SKM-1 (cell line): ENCODE data around the gene BCL2L13.
"Not testable (repeated sequence)": the region's sequence is repeated elsewhere in the genome, so short reads cannot be mapped to it uniquely, and the experiment has no call there.

Experiments
- DNase-seq: peaks from one replicate; lab custom pipeline; 2025; ENCODE audit not compliant: unreplicated experiment; lab: John Stamatoyannopoulos, UW

Gene BCL2L13

DNA sequence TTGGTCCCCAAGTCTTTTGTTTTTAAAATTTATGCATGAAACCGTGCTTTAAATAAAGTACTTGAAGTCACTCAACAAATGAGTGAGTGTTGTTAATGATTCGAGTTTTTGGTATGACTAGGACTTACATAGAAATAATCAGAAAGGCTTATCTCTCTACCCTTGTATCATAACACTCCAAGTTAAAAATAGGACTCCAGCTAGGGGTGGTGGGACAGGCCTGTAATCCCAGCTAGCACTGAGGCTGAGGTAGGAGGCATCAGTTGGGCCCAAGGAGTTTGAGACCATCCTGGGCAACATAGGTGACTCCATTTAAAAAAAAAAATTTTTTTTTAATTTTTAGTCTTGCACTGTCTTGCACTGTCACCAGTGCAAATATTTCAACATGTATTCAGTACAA is 55.6 kb downstream of the BCL2L13 start:
- no peak for DNase-seq

DNA sequence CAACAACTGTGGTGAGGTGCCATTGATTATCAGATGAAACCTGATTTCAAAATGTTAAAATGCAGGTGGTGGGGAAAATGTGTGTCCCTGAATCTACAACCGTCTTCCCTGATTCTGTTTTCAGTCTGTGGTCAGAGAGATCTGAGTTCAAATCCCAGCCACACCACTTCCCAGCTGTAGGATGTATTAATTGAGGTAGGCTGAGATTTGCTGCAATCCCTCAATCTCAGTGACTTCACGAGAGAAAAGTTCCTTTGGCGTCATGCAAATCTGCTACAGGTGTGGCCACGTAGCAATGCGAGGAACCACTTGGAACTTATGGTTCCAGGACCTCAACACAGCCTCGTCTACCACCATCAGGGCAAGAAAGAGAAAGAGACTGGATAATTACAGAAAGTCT is 56.2 kb downstream of the BCL2L13 start:
- no peak for DNase-seq

DNA sequence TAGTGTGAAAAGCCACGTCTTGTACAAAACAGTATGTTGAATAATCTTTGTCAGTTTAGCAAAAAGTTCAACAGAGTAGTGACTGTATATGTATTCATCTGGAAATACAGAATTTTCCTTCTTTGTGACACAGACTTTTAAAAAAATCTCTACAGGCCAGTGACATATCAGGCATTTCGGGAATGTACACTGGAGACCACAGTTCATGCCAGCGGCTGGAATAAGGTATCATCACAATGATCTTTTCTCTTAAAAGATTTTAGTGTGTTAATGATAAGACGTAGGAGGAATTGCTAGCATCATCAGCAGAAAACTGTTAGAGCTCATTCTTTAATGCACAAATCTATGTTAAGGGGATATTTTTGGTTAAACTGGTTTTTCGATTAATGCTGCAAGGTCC is 57.4 kb downstream of the BCL2L13 start:
- DNase-seq, result no peak

DNA sequence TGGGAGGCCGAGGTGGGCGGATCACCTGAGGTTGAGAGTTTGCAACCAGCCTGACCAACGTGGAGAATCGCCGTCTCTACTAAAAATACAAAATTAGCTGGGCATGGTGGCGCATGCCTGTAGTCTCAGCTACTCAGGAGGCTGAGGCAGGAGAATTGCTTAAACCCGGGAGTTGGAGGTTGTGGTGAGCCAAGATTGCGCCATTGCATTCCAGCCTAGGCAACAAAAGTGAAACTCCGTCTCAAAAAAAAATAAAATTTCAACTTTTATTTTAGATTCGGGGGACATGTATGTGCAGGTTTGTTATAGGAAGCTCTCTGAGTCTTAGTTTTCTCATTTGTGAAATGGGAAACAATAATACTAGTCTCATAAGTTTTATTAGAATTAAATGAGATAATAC is 58.6 kb downstream of the BCL2L13 start:
- DNase-seq, result not testable (repeated sequence)

DNA sequence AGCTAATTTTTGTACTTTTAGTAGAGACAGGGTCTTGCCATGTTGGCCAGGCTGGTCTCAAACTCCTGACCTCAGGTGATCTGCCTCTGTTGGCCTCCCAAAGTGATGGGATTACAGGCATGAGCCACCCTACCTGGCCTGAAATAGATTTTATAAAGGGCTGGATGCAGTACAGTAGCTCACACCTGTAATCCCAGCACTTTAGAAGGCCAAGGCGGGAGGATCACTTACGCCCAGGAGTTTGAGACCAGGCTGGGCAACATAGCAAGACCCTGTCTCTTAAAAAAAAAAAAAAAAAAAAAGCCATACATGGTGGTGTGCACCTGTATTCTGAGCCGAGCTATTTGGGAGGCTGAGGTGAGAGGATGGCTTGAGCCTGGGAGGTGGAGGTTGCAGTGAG is 59.7 kb downstream of the BCL2L13 start:
- DNase-seq, result not testable (repeated sequence)

DNA sequence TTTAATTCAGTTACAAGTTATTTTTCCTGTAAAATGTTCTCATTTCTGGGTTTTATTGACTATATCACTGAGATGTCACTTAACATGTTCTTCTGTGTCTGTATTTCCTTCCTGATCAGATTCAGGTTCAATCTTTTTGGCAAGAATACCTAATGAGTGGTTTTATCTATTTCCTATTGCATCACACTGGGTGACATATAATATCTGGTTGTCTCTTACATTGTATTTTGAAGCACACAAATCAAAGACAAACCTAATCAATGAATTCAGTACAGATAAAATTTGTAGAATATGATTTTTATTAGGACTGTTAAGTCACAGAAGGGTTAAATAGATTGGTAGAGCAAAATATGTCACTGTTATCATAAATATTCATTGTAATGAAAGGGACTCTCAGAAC is 60.4 kb downstream of the BCL2L13 start:
- no peak for DNase-seq

DNA sequence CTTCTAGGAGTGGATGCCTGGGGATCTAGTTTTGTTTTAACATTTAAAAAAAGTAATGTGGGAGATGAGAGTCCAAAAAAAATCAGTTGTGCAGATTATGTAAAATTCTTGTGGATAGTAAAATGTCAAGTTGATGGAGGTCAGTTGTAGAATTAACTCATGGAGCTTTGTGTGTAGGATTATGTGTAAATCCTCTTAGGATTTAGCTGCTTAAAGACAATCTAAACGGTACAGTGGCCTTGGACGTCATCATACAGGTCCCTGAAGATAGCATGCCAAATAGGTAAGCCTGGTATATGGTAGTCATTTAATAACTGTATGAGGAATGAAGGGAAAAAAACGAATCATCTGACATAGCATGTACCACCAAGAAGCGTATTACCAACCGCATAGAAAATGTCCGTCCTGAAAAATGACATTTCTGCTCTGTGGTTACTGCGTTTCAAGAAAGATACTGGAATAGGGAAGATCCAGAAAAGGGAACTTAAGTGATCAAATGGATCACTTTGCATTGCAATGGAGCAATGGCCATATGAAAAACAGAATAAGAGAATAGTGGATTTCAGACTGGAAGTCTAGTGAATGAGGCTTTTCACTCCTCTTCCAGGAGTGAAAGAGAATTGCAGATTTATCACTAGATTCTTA is 61.3 kb downstream of the BCL2L13 start:
- DNase-seq, result no peak

DNA sequence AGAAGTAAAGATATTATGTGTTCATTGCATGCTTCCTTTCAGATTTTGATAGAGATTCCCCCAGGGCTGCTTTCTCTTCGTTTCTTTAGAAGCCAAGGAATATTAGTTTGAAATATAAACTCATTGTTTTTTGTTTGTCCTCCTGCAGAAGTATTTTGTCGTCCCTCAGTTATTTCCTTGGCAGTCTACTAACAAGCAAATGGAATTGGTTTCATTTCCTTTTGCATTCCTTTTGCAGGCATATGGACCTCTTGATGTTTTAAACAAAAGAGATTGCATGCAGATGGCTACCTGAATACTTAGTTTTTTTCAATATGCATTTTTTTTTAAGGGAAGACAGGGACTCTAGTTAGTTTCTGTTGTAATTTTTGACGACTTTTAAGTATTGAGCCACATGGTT is 62.2 kb downstream of the BCL2L13 start:
- DNase-seq, result no peak

DNA sequence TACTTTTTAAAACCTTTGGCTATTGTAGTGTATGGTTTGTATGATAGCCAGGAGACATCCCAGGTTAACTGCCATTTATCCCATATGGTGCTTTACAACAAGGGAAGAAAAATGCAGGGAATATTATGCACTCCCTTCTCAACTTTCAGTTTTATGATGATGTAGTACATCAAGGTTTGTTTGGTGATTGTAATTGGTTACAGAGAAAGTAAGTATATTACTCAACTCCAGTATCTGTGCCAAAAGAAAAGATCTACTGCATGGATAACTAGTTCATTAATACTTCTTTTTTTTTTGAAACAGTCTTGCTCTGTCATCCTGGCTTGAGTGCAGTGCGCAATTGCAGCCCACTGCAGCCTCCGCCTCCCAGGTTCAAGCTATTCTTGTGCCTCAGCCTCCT is 65.3 kb downstream of the BCL2L13 start:
- no peak for DNase-seq

DNA sequence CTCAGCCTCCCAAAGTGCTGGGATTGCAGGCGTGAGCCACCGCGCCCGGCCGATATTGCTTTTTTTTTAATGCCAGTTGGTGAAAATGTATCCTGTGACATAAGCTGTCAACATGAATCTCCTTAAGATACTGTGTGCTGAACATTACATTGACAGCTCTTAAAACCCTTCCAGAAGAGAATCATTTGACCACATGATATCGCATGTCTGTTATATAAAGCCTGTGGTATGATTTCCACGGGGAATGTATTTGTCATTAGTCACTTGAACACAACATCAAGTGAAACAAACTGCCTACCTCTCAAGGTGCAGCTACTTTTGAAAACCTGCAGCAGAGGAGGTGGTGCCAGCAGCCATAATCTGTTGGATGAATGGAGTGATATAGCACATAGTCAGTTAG is 67.0 kb downstream of the BCL2L13 start:
- DNase-seq, result no peak

DNA sequence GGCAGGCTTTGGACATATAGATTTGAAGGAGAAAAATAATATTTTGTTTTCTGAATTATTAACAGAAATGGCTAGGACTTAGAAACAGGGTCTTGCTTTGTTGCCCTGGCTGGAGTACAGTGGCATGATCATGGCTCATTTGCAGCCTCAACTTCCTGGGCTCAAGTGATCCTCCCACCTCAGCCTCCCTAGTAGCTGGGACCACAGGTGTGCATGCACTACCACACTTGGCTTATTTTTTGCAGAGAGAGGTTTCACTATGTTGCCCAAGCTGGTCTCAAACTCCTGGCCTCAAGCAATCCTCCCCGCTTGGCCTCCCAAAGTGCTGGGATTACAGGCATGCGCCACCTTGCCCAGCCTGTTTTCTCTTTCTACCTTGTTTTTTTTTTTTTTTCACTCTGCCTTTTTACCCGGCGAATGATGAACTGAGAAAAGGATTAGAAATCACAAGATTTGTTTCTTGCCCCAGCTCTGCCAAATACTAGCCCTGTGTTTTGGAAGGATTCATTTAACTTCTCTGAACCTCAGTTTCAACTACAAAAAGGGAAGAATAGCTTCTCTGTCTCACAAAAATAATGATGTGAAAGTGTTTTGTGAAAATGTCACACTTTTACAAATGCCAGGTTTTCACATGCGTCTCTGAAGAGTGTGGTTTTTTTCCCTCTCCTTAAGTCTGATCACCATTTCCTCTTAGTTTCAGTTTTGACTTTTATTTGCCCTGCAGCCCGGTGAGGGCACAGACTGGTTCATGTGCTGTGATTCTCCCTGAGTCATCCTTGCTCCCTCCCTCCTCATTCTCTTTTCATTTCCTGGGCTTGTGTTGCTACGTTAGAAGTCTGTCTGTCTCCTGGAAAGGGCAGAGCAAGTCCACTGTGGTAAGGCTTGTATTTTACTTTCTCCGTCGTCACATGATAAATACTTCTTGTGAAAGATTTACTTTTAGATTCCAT is 67.7 kb downstream of the BCL2L13 start:
- DNase-seq, result peak; percentile 42

DNA sequence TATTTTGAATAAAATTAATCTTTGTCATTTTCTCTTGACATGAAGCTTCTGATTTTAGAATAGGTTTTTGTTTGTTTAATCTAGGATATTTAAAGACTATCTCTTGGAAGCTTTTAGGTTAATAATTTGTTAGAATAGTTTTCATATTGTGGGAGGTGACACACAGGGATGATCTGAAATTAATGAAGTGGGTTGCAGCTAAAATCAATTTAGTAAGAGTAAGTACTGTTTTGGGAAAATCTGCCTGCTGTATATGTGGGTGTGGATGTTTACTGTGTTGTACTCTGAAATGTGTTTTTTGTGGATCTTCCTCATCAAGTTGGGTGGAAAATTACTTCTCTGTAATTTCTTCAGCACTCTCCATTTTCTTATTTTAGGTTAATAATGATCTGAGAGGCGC is 68.4 kb downstream of the BCL2L13 start:
- DNase-seq, result no peak

DNA sequence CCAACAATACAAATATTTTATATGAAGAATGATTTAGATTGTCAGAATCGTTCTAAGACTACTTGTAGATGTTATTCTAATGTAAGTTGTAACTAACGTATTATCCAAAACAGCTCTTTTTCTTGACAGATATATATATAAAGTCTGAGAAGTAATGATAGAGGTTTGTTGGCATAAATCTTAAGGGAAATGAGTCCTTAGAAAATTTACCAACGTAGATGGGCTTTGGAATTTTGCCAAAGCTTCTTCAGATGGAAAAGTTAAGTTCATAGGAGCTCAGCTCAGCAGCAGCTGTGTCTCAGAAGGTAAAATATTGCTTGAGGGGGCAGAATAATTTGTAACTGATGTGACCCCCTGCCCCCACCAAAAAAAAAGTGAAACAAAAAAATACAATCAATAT is 69.0 kb downstream of the BCL2L13 start:
- DNase-seq, result no peak

DNA sequence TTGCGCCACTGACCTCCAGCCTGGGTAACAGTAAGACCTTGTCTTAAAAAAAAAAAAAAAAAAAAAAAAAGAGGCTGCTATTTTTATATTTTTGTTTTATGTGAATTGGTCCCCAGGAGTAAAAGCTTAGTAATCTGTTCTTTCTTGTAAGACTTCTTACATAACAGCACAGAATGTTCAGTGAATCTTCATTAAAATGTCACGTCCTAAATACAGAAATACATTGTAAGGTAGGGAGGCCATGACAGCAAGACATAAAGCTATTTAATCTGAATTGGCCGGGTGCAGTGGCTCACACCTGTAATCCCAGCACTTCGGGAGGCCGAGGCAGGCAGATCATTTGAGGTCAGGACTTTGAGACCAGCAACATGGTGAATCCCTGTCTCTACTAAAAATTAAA is 71.5 kb downstream of the BCL2L13 start:
- no peak for DNase-seq

DNA sequence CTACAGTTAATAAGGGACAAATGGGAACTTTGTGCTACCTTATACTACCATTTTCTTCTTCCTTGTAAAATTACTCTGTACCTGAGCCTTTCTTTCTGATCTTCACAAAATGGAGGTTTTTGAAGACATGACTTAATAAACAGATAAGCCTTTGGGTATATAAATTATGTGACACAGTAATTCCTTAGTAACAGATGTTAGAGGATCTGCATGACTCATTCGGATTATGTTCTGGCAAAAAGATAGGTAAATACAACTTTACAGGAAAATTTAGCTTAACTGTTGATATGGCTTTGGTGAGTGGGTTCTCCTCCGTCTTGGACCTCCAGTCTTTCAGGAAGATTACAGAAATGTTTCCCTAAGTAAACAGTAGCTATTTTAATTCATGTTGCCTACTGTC is 73.9 kb downstream of the BCL2L13 start:
- no peak for DNase-seq

DNA sequence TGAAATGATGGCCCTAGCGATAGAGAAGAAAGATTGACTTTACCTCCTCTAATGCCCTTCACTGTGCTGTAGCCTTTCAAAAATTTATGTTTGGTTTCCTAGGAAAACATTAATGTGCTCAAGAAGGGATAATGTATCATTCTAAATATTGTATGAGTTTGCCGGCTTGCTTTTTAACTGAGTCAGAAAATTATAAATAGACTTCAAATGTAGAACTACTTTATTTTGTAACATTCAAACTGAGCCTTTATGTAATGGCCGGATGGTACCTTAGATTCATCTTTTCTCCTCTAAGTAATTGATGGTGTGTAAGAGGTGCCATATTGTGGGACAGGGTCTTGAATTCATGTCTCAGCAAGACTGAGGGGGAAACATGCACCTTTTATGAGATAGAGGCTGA is 78.0 kb downstream of the BCL2L13 start:
- no peak for DNase-seq

DNA sequence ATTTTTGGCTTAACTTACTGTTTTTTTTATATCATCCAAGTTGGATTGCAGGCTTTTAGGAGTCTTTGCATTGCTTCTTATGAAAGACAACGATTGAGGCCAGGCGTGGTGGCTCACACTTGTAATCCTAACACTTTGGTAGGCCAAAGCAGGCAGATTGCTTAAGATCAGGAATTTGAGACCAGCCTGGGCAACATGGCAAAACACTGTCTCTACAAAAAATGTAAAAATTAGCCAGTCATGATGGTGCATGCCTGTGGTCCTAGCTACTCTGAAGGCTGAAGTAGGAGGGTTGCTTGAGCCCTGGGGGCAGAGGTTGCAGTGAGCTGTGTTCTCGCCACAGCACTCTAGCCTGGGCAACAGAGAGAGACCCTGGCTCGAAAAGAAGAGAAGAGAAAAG is 79.2 kb downstream of the BCL2L13 start:
- no peak for DNase-seq

DNA sequence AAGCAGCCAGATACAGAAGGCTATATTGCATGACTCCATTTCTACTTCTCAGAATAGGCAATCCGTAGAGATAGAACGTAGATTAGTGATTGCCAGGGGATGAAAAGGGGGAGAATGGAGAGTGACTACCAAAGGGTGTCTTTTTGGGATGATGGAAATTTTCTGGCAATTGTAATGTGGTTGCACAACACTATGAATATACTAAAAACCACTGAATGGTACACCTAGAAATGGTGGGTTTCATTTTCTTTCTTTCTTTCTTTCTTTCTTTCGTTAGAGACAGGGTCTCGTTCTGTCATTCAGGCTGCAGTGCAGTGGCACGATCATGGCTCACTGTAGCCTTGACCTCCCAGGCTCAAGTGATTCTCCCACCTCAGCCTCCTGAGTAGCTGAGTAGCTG is 81.4 kb downstream of the BCL2L13 start:
- DNase-seq, result no peak

DNA sequence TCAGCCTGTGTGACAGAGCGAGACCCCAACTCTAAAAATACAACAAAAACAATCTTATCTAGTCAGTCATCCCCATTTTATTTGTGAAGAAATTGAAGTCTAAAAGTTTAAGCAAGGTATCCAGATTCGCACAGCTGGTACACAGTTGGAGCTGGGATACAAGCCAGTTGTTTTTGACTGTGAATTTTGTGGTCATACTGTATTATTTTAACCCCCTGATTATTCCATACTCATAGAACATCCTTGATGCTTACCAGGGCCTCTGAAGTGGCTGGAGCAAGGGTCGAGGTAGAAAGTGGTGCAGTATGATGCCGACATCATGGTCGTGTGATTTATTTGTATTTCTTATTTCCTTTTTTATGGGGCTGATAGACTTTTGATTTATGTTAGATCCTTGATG is 85.7 kb downstream of the BCL2L13 start:
- DNase-seq, result no peak

DNA sequence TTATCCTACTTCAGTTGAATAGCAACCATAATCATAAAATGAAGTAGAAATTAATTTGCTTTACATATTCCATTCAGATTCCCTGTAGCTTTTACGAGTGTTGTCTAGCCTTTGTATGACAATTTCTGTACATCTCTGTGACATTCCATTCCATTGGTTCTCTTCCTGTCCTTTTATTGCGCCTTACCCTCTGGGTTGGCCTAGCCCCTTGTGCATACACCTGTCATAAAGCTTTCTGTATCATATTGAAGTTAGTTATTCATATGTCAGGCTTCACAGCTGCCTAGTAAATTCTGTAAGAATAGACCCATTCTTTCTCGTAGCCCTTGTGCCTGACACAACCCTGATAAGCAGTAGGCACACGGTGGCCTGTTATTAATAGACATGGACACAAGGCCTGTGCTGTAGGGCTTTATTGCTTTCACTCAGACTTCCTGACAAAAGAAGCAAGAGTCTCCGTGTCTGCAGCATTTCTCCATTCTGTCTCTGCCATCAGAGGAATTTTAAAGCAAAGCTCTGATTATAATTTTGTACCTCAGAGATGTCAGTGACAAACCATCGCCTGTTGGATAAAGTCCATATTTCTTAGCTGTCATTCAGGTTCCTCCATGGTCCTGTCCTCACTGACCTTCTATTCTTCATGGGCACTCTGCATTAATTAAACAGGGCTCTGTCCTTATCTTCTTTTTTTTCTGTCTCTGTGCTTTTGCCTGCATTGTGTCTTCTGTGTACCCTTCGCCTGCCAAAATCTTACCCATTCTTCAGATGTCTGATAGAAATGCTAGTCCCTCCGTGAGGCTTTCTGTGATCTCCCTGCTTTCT is 86.3 kb downstream of the BCL2L13 start:
- DNase-seq, result no peak

DNA sequence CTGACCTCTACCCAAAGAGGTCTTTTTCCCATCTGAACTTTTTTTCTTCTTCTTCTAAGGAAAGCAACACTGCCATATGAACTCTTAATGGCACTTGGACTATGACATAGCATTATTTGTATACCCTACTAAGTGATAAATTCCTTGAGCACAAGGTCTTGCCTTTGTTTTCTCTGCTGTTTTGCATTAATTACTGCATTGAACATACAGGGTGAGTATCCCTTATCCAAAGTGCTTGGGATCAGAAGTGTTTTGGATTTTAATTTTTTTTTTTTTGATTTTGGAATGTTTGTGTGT is 86.9 kb downstream of the BCL2L13 start:
- no peak for DNase-seq
